Erythroblast (primary cell): ENCODE data around the gene PRICKLE1.

Source experiments
- GATA1 ChIP-seq: IDR thresholded peaks from 2 replicates; pipeline ENCODE4 v1.6.1; 2011; ENCODE audit warnings: low read depth, mild to moderate bottlenecking, control low read depth, low read length, moderate library complexity
- POLR2A ChIP-seq: IDR thresholded peaks from 2 replicates; pipeline ENCODE4 v1.6.1; 2011; ENCODE audit warnings: mild to moderate bottlenecking, low read length

GRCh38 chr12:42409471-42409870 lies 180.1 kb downstream of the PRICKLE1 start:
- TF ChIP-seq POLR2A (no peak), GATA1 (no peak)
